CD14-positive monocyte (primary cell): ENCODE results near the gene HCK. TPM values are rescaled to one million over a fixed set of nuclear protein-coding genes. Genes with fewer than 3 reads are reported as not detected.

Experiments used
- DNase-seq, 3 donors: peaks; one replicate each; pipeline ENCODE4 v3.0.0-alpha.2; 2011 to 2022
- H2AFZ ChIP-seq: 2 replicates; pipeline ENCODE4 v1.6.0; 2012; ENCODE audit warnings: mild to moderate bottlenecking, low read depth, low read length, inconsistent platforms; ENCODE audit not compliant: insufficient read depth, poor library complexity, severe bottlenecking
- H3K27ac ChIP-seq, 2 donors: 1 replicate in 1 of 2; 2 replicates in 1 of 2; pipeline ENCODE4 v1.5.1; 2012 to 2013; ENCODE audit warnings: low read length in 2 of 2, control low read depth in 1 of 2, inconsistent platforms in 1 of 2, low read depth in 1 of 2, mild to moderate bottlenecking in 1 of 2
- H3K27me3 ChIP-seq, 2 donors: one replicate each; pipeline versions ENCODE4 v1.6.0 to v1.6.1; 2011 to 2013; ENCODE audit warnings: low read length in 2 of 2; ENCODE audit not compliant: control insufficient read depth in 2 of 2, insufficient read depth in 2 of 2
- H3K36me3 ChIP-seq, 2 donors: replicated peaks in 1 of 2; 1 replicate in 1 of 2; 2 replicates in 1 of 2; pipeline versions ENCODE4 v1.5.1 to v1.6.1; 2012 to 2013; ENCODE audit warnings: low read length in 2 of 2, control low read depth in 1 of 2, inconsistent platforms in 1 of 2, mild to moderate bottlenecking in 1 of 2; ENCODE audit not compliant: insufficient read depth in 2 of 2, control insufficient read depth in 1 of 2
- H3K4me1 ChIP-seq, 2 donors: 1 replicate in 1 of 2; 2 replicates in 1 of 2; pipeline versions ENCODE4 v1.5.1 to v1.6.1; 2012 to 2013; ENCODE audit warnings: low read length in 2 of 2, control low read depth in 1 of 2, inconsistent platforms in 1 of 2, mild to moderate bottlenecking in 1 of 2, moderate library complexity in 1 of 2; ENCODE audit not compliant: insufficient read depth in 2 of 2, control insufficient read depth in 1 of 2
- H3K4me2 ChIP-seq: replicated peaks from 2 replicates; pipeline ENCODE3; 2012; ENCODE audit warnings: low read length, moderate library complexity, mild to moderate bottlenecking; ENCODE audit not compliant: poor library complexity, severe bottlenecking; ENCODE audit errors: extremely low read depth
- H3K4me3 ChIP-seq, 3 experiments: fragments of 200-600 bp in 1 of 3; sonication (generic) in 1 of 3; replicated peaks in 1 of 3; 1 replicate in 2 of 3; 2 replicates in 1 of 3; pipeline ENCODE4 v1.5.1; 2011 to 2013; ENCODE audit warnings: low read length in 3 of 3, mild to moderate bottlenecking in 3 of 3, control low read depth in 2 of 3, low read depth in 2 of 3, inconsistent platforms in 1 of 3, moderate library complexity in 1 of 3
- H3K79me2 ChIP-seq: 2 replicates; pipeline ENCODE4 v1.6.0; 2012; ENCODE audit warnings: mild to moderate bottlenecking, control low read depth, inconsistent platforms, low read length, moderate library complexity; ENCODE audit not compliant: insufficient read depth
- H3K9ac ChIP-seq: 2 replicates; pipeline ENCODE4 v1.6.0; 2017; ENCODE audit warnings: low read length, mild to moderate bottlenecking; ENCODE audit not compliant: insufficient read depth, poor library complexity, severe bottlenecking
- H3K9me3 ChIP-seq, 2 donors: replicated peaks in 1 of 2; 1 replicate in 1 of 2; 2 replicates in 1 of 2; pipeline versions ENCODE4 v1.5.1 to v1.6.1; 2012 to 2013; ENCODE audit warnings: low read length in 2 of 2, control low read depth in 1 of 2; ENCODE audit not compliant: control insufficient read depth in 1 of 2, insufficient read depth in 1 of 2
- H4K20me1 ChIP-seq: 2 replicates; pipeline ENCODE4 v1.6.0; 2012; ENCODE audit warnings: mild to moderate bottlenecking, low read length, control low read depth, moderate library complexity; ENCODE audit not compliant: insufficient read depth
- H3K27ac Mint-ChIP-seq, 7 donors: one replicate each; pipeline ENCODE4 v1.8.0; 2020; ENCODE audit warnings: mild to moderate bottlenecking in 7 of 7, mixed read lengths in 7 of 7, moderate library complexity in 6 of 7, inconsistent platforms in 2 of 7
- H3K27me3 Mint-ChIP-seq, 3 donors: one replicate each; pipeline ENCODE4 v1.8.0; 2021 to 2022; ENCODE audit warnings: low read depth in 3 of 3, mild to moderate bottlenecking in 3 of 3, mixed read lengths in 3 of 3, moderate library complexity in 3 of 3, inconsistent platforms in 1 of 3
- H3K36me3 Mint-ChIP-seq, 2 donors: one replicate each; pipeline ENCODE4 v1.8.0; 2020; ENCODE audit warnings: mixed read lengths in 2 of 2, inconsistent platforms in 1 of 2, mild to moderate bottlenecking in 1 of 2
- H3K4me1 Mint-ChIP-seq: one replicate; pipeline ENCODE4 v1.8.0; 2020; ENCODE audit warnings: mild to moderate bottlenecking, mixed read lengths
- H3K4me3 Mint-ChIP-seq, 2 donors: one replicate each; pipeline ENCODE4 v1.8.0; 2020; ENCODE audit warnings: mild to moderate bottlenecking in 2 of 2, mixed read lengths in 2 of 2, moderate library complexity in 1 of 2
- H3K9me3 Mint-ChIP-seq, 7 donors: one replicate each; pipeline ENCODE4 v1.8.0; 2020 to 2022; ENCODE audit warnings: mixed read lengths in 7 of 7, mild to moderate bottlenecking in 6 of 7, moderate library complexity in 6 of 7, inconsistent platforms in 2 of 7
- WGBS: methylation state at CpG from one replicate; pipeline ENCODE4 v1.1.5; 2013; ENCODE audit warnings: missing lambda C conversion rate; ENCODE audit not compliant: insufficient coverage; 5-methylcytosine and 5-hydroxymethylcytosine counted together
- intact Hi-C, 2 donors: fragments of 100-400 bp; cut with micrococcal nuclease; formaldehyde crosslinking; loops; one replicate each; pipeline versions ENCODE4 v1.15.0 to v1.15.1; 2023
- polyA plus RNA-seq, 3 donors: library from polyadenylated mRNA; depleted of rRNA in 1 of 3; unstranded in 2 of 3; stranded (reverse) in 1 of 3; fragments of 300-500 nt in 2 of 3; fragments of >200 nt in 1 of 3; fragmentation: Illumina TruSeq in 2 of 3; gene quantifications; 1 replicate in 2 of 3; 2 replicates in 1 of 3; pipeline ENCODE4 v1.2.3, GENCODE V29; 2012 to 2021
- TF ChIP-seq, protein P1 (sequence below): fragments of 200-600 bp; IDR thresholded peaks from one replicate; pipeline ENCODE4 v1.8.0; 2022; ENCODE audit warnings: antibody characterized with exemption, mild to moderate bottlenecking

HCK gene
- polyA plus RNA-seq, 3 donors: 430 to 688 (median 526) TPM

DNA sequence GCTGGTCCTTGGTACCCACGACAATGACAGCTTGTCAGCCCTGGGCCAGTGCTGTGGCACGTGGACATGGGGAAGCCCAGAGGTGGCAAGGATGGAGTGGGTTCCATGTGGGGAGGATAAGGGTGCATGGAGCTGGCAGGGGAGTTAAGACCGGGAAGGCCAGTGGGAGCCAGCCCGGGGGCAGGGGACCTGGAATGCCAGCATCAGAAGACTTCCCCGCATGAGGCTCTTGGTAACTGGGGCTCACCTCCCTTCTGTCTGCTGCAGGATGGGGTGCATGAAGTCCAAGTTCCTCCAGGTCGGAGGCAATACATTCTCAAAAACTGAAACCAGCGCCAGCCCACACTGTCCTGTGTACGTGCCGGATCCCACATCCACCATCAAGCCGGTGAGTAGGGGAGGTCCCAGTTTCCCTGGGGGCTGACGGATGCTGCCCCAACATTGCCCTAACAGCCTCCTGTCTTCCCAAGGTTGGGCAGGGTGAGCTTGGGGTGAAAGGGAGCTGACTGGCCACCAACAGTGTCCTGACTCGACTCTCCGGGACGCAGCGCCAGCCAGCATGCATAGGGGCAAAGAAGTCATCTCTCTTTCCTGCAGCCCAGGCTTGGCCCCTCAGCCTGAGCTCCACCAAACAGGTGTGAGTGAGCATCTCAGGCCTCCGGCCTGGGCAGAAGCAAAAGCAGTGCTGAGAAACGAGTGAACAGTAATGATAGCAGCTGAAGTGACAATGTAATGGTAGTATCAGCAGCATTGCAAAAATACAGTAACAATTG, 19.5 kb downstream of the HCK start:
- peak overlapping the region in 1 of 3 experiments; percentile 24 for H3K4me3 ChIP-seq
- intact Hi-C loops: loop anchor here in 1 of 2 donors (5.0 kb wide), 1 partner anchor 34 kb away; no protein-coding TSS in a partner anchor
- TF ChIP-seq, protein P1, sequence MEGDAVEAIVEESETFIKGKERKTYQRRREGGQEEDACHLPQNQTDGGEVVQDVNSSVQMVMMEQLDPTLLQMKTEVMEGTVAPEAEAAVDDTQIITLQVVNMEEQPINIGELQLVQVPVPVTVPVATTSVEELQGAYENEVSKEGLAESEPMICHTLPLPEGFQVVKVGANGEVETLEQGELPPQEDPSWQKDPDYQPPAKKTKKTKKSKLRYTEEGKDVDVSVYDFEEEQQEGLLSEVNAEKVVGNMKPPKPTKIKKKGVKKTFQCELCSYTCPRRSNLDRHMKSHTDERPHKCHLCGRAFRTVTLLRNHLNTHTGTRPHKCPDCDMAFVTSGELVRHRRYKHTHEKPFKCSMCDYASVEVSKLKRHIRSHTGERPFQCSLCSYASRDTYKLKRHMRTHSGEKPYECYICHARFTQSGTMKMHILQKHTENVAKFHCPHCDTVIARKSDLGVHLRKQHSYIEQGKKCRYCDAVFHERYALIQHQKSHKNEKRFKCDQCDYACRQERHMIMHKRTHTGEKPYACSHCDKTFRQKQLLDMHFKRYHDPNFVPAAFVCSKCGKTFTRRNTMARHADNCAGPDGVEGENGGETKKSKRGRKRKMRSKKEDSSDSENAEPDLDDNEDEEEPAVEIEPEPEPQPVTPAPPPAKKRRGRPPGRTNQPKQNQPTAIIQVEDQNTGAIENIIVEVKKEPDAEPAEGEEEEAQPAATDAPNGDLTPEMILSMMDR: no peak
- H3K27me3 ChIP-seq: no peaks in the 10 kb centered on the region
- no peak overlapping the region for H3K4me3 Mint-ChIP-seq
- H3K36me3 Mint-ChIP-seq: peaks cover 83 to 89% of the 10 kb centered on the region in 2 donors
- H2AFZ ChIP-seq: no peak overlapping the region
- peak overlapping the region; percentile 52 for H3K4me2 ChIP-seq
- H3K4me1 Mint-ChIP-seq: peaks cover 52% of the 10 kb centered on the region
- peaks cover 65 to 78% of the 10 kb centered on the region in 2 donors for H3K4me1 ChIP-seq
- H3K9me3 ChIP-seq: no peaks in the 10 kb centered on the region
- no peak overlapping the region for H3K9ac ChIP-seq
- peak overlapping the region; percentile 77 to 100 (median 98) for H3K27ac Mint-ChIP-seq
- H3K9me3 Mint-ChIP-seq: no peaks in the 10 kb centered on the region
- peak overlapping the region; percentile 97 for H3K27ac ChIP-seq
- peaks cover 52% of the 10 kb centered on the region for H4K20me1 ChIP-seq
- H3K79me2 ChIP-seq: peaks cover 82% of the 10 kb centered on the region
- WGBS: 98% methylated on average over 7 of the region's 17 CpGs
- peaks cover 0 to 4% (median 2%) of the 10 kb centered on the region in 3 donors for H3K27me3 Mint-ChIP-seq
- DNase-seq: no peak
- peaks cover 61 to 64% of the 10 kb centered on the region in 2 donors for H3K36me3 ChIP-seq

- Histone ChIP-seq H3K27ac (peak overlapping the region in 1 of 2 donors; percentile 97), H3K4me1 (peaks cover 65 to 78% of the 10 kb centered on the region in 2 donors), H3K9ac (no peak overlapping the region), H3K4me3 (no peak overlapping the region), H4K20me1 (peaks cover 59% of the 10 kb centered on the region), H3K4me2 (no peak overlapping the region), H2AFZ (no peak overlapping the region), H3K79me2 (peaks cover 76% of the 10 kb centered on the region), H3K27me3 (no peaks in the 10 kb centered on the region), H3K36me3 (peaks cover 68 to 70% of the 10 kb centered on the region in 2 donors), H3K9me3 (no peaks in the 10 kb centered on the region)
- H3K27me3 Mint-ChIP-seq: peaks cover 0 to 4% (median 2%) of the 10 kb centered on the region in 3 donors
- peaks cover 80 to 89% of the 10 kb centered on the region in 2 donors for H3K36me3 Mint-ChIP-seq
- no peak overlapping the region for H3K4me3 Mint-ChIP-seq
- intact Hi-C loops: loop anchor here in 1 of 2 donors (5.0 kb wide), 1 partner anchor 35 kb away; no protein-coding TSS in a partner anchor
- peak overlapping the region in 6 of 7 donors; percentile 30 to 100 (median 75) for H3K27ac Mint-ChIP-seq
- H3K4me1 Mint-ChIP-seq: peaks cover 52% of the 10 kb centered on the region
- TF ChIP-seq, protein P1: no peak
- H3K9me3 Mint-ChIP-seq: no peaks in the 10 kb centered on the region
- 95% methylated on average over 4 of the region's 6 CpGs for WGBS
- DNase-seq: no peak
Observed at GRCh38 chr20:32072168-32072750, 20.2 kb downstream of the HCK start.
